NCI-H446 (cell line): Measurements from ENCODE around the gene ADAMTS2.

Source experiments
- DNase-seq, 2 experiments: peaks; one replicate each; lab custom pipeline; 2025; lab: John Stamatoyannopoulos, UW

Gene ADAMTS2

DNA sequence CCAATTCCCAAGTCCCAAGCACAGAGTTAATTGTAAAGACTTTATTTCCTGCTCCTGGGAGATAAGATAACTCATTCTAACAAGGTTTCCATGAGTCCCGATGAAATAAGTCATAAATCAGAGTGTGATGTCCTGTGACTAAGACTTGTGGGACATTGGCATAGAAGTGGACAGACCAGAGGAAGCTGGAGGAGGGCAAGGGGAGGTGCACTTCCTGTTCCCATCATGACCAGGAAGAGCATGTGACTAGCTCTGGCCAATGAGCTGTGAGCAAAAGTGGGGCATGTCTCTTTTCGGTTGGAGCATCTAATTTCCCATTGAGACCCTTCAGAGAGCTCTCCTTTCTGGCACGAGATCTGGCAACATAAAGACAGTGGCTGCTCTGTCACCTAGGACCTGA is 184.7 kb downstream of the ADAMTS2 start:
- DNase-seq = no peak

DNA sequence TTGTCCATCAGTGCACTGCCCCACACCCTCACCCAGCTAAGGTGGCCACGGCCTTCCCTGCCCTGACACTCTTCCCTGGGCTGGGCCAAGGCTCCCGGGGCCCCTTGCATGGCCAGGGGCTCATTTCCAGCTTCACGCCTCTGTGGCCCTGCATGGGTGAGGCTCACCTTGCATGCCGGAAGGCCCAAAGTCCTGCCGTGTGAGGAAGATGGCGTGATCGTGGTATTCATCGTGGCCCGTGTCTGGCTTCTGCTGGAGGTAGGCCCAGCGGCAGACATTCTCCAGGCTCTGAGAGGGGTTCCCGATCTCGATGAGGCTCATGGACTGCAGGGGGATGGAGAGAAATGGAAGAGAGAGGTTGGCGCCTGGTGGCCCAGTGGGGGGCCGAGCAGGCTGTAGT is 186.7 kb downstream of the ADAMTS2 start:
- DNase-seq = no peak

DNA sequence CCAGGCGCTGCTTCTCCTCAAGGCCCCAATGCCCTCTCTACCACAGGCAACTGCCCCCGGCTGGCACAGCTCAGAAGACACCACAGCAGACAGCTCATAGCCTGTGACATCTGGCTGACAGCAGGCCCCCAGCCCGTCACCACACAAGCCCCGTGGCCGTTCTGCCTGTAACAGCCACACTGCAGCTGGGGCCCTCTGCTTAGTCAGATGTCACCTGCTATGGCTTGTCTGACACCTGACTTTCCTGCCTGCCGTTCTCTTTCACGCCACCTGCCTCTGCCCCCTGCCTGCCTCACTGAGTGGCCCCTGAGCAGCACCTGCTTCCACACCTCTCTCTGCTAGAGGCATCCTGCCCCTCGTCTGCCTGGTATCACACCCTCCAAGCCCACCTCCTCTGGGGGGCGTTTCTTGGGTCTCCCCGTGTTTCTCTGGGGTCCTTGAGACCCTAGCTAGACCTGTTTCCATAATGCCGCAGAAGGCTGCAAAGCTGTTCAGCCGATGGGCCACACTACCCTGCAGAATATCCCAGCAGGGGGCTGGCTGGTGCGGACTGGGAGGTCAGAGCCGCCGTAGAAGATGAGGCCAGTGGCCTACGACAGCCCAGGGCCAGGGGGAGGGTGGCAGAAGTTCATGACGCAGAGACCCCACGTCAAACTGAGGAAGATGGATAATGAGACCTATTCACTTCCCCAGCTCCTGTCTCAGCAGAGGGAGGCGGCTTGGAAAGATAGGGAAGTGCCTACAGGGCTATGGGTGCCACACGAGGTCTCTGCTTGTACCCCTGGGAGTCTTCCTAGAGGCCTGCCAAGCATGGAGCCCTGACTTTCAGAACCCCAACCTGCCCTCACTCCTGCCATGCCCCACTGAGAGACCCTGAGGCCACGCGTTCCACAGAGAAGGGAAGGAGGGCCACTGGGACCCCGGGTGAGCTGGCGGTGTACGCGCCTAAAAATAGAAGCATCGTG is 190.0 kb downstream of the ADAMTS2 start:
- DNase-seq = no peak

DNA sequence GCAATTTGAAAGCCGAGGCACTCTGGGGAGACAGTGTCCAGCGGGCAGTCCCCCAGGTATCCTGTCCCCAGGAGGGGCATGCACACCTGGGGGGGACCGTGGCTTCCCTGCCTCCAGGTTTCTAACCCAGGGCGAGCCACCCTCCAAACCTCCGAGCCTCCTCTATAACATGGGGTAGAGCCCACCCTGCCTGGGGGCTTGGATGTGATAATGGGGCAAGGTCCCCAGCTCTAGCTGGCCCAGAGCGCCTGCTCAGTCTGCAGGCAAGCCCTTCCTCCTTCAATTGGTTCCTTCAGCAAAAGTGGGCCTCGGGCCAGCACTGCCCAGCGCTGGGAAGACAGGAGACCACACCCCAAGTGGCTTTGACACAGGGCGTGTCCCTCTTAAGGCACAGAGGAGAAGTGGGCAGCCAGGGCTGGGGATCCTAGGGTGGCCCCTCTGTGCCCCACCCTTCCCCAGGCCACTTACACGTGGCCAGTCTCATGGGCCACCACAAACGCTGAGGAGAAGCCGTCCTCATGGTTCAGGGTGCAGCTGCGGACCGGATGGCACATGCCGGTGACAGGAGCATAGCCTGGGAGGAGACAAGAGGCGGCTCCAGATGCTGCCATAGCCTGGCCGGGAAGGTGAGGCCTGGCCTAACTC is 190.8 kb downstream of the ADAMTS2 start:
- no peak for DNase-seq

DNA sequence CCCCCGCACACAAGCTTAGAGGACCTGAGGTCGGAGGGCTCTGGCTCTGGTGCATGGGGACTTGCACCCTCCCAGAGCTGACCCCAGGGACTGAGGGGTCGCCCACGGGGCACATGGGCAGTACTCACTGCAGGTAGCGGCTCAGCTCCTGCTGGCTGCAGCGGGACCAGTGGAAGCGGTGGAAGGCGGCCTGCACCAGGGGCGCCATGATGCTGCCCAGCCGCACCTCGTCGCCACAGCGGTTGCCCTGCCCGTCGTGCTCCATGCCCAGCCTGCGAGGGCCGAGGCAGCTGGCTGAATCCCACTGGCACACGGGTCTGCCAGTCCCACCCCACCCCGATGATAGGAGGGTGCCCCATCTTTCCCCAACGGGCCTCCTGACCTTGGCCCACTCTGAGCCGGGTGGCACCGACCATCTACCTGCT is 191.3 kb downstream of the ADAMTS2 start:
- no peak for DNase-seq

- no peak for DNase-seq
Measured at GRCh38 chr5:179153341-179153901, 191.8 kb downstream of the ADAMTS2 start.

DNA sequence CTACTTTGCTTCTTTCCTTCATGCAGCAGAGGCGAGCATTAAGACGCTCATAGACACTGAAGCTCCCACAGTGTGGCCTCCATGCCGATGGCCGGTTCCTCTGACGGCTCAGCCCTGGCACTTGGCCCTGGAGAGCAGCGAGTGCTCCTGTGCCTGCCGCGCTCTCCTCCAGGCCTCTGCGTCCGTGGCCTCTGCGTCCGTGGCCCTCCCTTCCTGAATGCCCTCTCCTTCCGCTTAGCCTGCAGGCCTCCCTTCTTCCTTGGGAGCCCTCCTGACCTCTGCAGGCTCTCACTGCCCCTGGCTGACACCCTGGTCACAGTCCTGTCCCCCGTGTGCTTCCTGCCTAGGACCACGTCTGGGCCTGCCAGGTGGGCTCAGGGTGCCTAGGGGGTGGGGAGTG is 192.3 kb downstream of the ADAMTS2 start:
- DNase-seq = no peak

DNA sequence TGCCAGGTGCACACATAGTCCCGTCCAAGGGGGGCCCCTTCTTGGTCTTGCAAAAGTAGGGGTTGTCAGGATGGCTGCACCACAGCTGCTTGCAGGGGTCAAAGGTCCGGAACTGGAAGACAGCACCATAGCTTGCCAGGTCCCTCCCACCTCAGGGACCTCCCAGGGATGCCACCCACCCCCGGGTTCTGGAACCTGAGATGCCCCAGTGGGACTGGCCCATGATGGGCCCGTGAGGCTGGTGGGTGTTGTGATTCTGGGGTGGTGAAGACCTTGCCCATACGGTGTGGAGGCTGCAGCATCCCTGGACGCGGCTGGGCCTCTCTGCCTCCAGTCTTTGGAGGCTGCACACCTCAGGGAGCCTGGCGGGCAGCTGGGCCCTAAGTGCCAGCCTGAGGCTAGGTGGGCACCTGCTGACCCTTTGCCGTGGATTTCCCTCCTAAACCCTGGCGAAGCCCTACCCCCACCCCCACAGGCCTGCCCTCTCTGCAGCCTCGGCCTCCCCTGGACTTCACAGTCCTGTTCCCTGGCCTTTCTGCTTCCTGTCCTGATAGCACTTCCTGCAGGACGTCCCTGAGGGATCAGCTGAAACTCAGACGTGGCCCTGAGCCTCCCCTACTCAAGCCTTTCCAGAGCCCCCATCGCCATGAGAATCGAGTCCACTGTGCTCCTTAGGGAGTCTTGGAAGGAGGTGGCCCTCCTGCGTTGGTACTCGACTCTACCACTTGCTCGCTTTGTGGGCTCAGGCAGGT is 192.9 kb downstream of the ADAMTS2 start:
- no peak for DNase-seq

- no peak for DNase-seq
Measured at GRCh38 chr5:179151286-179152118, 193.8 kb downstream of the ADAMTS2 start.

- no peak for DNase-seq
Measured at GRCh38 chr5:179150011-179150410, 195.2 kb downstream of the ADAMTS2 start.

DNA sequence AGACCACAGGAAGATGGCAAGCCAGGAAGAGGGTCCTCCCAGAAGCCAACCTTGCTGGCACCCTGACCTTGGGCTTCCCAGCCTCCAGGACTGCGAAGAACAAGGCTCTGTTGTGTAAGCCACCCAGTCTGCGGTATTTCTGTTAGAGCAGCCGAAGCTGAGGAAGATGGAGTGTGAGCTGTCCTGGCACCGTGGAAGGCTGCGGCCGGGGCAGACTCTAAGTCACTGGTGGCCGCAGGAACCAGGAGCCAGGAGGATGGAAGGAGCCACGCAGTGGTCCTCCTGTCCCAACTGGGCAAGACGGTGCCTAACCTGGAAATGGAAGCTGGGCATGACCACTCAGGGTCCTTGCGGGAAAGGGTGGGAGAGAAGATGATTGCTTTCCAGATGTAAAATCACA is 196.0 kb downstream of the ADAMTS2 start:
- no peak for DNase-seq

DNA sequence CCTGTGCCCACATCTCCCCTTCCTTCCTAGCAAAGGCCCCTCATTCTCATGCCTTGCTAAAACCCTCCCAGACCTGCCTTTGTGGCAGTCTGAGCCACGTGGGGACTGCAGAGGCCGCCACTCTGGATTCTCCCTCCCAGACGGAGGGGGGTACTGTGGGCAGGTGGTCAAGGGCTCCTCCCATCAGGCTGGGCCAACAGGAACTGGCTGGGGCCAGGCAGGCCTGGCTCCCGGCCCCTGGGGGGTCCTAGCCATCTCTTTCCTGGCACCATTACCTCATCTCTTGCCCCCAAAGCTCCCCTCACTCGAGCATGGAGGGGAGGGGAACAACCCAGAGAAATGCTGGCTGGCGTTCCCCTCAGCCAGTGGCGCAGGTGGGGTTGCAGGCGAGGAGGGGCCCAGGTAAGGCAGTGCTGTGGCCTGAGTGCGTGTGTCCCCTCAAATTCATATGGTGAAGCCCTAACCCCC is 196.5 kb downstream of the ADAMTS2 start:
- no peak for DNase-seq

DNA sequence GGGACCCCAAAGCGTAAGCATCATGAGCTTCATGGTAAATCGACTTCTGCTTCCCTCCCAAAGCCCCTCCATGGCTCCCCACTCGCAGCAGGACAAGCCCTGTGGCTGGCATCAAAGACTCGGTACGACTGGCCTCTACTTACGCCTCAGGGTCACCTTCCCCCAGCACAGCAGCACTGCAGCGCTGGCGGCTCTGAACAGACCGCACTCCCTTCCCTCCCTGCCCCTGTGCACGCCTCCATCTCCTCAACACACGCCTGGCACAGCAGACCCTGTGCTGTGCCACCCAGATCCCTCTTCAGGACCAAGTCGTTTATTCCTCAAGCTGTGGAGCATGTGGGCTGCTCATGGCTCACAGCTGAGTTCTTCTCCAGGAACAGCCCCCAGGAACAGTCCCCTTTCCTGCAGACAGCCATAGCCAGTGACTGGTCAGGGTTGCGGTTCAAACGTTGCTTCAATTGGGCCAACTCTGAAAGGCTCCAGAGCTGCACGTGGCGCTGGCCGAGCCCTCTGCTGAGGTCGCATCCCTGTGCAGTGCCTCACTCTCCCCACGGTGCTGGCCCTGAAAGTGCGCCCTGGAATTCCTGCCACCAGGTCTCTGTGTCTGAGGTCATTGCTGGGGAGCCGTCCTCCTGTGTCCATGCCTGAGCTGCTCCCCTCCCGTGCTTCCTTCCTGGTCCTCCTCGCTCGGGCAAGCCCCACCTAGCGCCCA is 197.1 kb downstream of the ADAMTS2 start:
- DNase-seq = no peak

- no peak for DNase-seq
Measured at GRCh38 chr5:179146277-179146676, 199.0 kb downstream of the ADAMTS2 start.

GRCh38 chr5:179143446-179143845 is 201.8 kb downstream of the ADAMTS2 start:
- no peak for DNase-seq

- DNase-seq = no peak
Measured at GRCh38 chr5:179142434-179143198, 202.6 kb downstream of the ADAMTS2 start.

DNA sequence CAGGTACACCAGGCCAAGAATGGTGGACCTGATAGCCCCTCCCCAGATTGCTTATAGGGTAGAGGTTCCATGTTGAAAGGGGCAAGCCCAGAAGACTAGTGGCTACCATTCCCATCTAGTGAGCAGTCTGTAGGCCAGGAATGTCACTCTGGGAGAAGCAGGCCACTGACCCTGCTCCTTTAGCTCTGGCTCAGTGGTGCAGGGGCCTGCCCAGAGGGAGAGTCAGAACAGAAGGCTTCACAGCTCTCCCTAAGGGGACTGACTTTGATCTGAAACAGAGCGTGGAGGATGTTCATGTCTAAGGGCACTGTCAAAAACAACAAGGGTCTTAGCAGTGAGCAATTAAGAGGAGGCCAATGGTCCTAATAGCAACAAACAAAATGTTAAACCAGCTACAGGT is 203.4 kb downstream of the ADAMTS2 start:
- no peak for DNase-seq

GRCh38 chr5:179140293-179140692 is 205.0 kb downstream of the ADAMTS2 start:
- no peak for DNase-seq

DNA sequence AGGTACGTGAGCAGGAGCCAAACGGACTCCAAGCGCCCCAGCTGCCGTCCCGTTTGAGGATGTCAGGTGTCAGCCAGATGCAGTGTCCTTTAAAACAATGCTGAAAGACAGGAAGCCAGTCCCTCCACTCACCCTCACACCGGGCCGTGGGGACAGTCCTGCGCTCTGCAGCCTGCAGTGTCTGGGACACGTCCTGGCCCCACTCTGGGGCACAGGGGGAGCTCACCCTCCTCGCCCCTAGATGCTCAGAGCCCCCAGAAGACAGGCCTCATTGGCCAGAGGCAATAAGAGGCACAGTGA is 205.4 kb downstream of the ADAMTS2 start:
- DNase-seq = no peak
